SU-DHL-6 (cell line): ENCODE measurements around the gene RFTN1.

ENCODE experiments used
- H2AFZ ChIP-seq: fragments of 200-600 bp; sonication (generic); 2 replicates; pipeline ENCODE4 v1.6.1; 2014; ENCODE audit warnings: low read depth, mild to moderate bottlenecking, moderate library complexity, mixed read lengths, antibody characterized with exemption, low read length; ENCODE audit not compliant: severe bottlenecking
- H3F3A ChIP-seq: fragments of 200-600 bp; shearing (Covaris generic); 2 replicates; pipeline ENCODE4 v1.6.0; 2016; ENCODE audit warnings: antibody characterized with exemption, mild to moderate bottlenecking; ENCODE audit not compliant: insufficient read depth
- H3K27ac ChIP-seq: fragments of 200-600 bp; sonication (generic); 2 replicates; pipeline ENCODE4 v1.5.1; 2016; ENCODE audit warnings: low read depth, mild to moderate bottlenecking, low read length, moderate library complexity, mixed read lengths
- H3K27me3 ChIP-seq: fragments of 200-600 bp; sonication (generic), shearing (Covaris generic); 2 replicates; pipeline ENCODE4 v1.6.0; 2014; ENCODE audit warnings: mild to moderate bottlenecking, low read length
- H3K36me3 ChIP-seq: fragments of 200-600 bp; sonication (generic); 2 replicates; pipeline ENCODE4 v1.6.1; 2014; ENCODE audit warnings: mild to moderate bottlenecking, low read length, mixed read lengths
- H3K4me2 ChIP-seq: fragments of 300-600, 200-600 bp; shearing (Covaris generic), sonication (generic); 2 replicates; pipeline ENCODE4 v1.6.0; 2014; ENCODE audit warnings: low read length, low read depth, mild to moderate bottlenecking; ENCODE audit not compliant: poor library complexity, severe bottlenecking
- H3K4me3 ChIP-seq: fragments of 200-600 bp; sonication (generic); 2 replicates; pipeline ENCODE4 v1.5.1; 2014; ENCODE audit warnings: antibody characterized with exemption, low read length, mild to moderate bottlenecking, mixed read lengths; ENCODE audit not compliant: insufficient read depth, poor library complexity, severe bottlenecking
- H3K79me2 ChIP-seq: fragments of 200-600 bp; sonication (generic); 2 replicates; pipeline ENCODE4 v1.6.1; 2014; ENCODE audit warnings: mild to moderate bottlenecking, low read length, moderate library complexity; ENCODE audit not compliant: insufficient read depth
- H3K9ac ChIP-seq: fragments of 200-600 bp; sonication (generic); 2 replicates; pipeline ENCODE4 v1.7.0; 2014; ENCODE audit warnings: mild to moderate bottlenecking, low read length
- H3K9me2 ChIP-seq: fragments of 200-600 bp; sonication (generic); replicated peaks from 2 replicates; pipeline ENCODE4 v1.6.1; 2014; ENCODE audit warnings: low read length; ENCODE audit not compliant: insufficient read depth
- H3K9me3 ChIP-seq: fragments of 200-600 bp; sonication (generic); 2 replicates; pipeline ENCODE4 v1.6.1; 2014; ENCODE audit warnings: low read length, mixed read lengths; ENCODE audit not compliant: insufficient read depth
- H4K20me1 ChIP-seq: fragments of 200-600 bp; sonication (generic); 2 replicates; pipeline ENCODE4 v1.6.1; 2014; ENCODE audit warnings: low read depth, mild to moderate bottlenecking, antibody characterized with exemption, low read length, moderate library complexity, mixed read lengths
- CTCF ChIP-seq: fragments of 200-600 bp; sonication (generic); IDR thresholded peaks from one replicate; pipeline ENCODE4 v1.5.1; 2017; ENCODE audit warnings: antibody characterized with exemption, mild to moderate bottlenecking, low read length, moderate library complexity; ENCODE audit not compliant: insufficient read depth, poor library complexity, severe bottlenecking
- EZH2phosphoT487 ChIP-seq: fragments of 200-600 bp; sonication (generic), shearing (Covaris generic); conservative IDR thresholded peaks from 2 replicates; pipeline ENCODE4 v1.6.1; 2018; ENCODE audit warnings: mild to moderate bottlenecking, antibody characterized with exemption, low read length, moderate library complexity, mixed read lengths

Gene RFTN1

DNA sequence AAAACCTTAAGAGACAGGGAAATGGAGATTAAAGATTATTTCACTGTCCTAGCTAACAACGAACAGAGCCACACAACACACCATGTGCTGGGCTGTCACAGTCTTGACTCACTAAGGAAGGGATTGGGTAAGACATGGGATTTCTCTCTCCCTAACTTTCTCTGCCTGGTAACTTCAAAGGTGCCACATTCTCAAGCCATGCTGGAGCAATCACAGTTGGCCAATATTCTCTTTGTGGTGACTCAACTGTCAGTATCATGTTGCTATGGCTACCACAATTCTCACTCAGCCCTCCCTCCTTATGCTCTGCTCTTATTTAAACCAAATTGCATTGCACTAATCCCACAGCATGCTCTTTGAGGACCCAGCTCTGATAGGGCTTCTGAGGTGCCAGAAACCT is 174.5 kb downstream of the RFTN1 start:
- H3K4me2 ChIP-seq, result no peak overlapping the region

DNA sequence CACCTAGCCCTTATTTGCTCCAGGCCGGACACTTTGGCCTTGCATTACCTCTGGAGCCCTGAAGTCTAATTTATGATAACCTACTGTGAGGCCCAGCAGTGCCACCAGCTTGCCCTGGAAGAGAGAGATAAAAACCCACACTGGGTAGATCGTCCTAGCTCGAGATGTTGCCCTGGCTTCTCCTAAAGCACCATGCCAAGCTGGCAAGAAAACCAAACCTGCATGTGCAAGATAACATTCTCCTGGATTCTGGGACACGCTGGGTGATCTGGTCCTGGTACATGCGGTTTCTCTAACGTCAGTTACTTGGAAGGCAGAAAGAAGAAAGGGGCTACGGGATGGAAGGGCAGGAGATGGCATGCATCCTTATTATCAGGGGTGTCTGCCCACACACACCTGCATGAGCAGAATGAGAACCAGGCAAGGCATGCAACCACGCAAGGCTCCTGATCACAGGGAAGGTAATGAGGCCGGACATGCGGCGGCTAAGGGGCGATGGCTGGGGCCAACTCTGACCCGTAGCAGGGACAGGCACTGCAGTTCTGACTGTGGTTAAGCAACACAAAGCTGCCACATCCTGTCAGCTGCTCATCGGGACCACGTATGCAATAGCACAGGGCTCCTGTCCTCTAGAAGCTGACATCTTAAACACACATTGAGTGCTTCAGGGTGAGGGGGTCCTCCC is 175.5 kb downstream of the RFTN1 start:
- H3K27me3 ChIP-seq, result no peaks in the 10 kb centered on the region
- no peak overlapping the region for H3K9ac ChIP-seq
- H3K79me2 ChIP-seq, result peaks cover 80% of the 10 kb centered on the region
- H2AFZ ChIP-seq, result no peak overlapping the region
- peaks cover 3% of the 10 kb centered on the region; the same call in 1 of the 2 replicates for H4K20me1 ChIP-seq
- H3K4me3 ChIP-seq, result no peak overlapping the region
- H3F3A ChIP-seq, result peaks cover 14% of the 10 kb centered on the region; the same call in 1 of the 2 replicates
- H3K9me3 ChIP-seq, result no peaks in the 10 kb centered on the region
- H3K36me3 ChIP-seq, result peaks cover 31% of the 10 kb centered on the region
- H3K27ac ChIP-seq, result no peak overlapping the region
- H3K9me2 ChIP-seq, result no peaks in the 10 kb centered on the region
- no peak overlapping the region for H3K4me2 ChIP-seq
- TF ChIP-seq CTCF (no peak), EZH2phosphoT487 (no peak)

More for the DNA sequence above, 174.5 kb downstream of the RFTN1 start:
- Histone ChIP-seq H3K9ac (no peak overlapping the region), H4K20me1 (peaks cover 3% of the 10 kb centered on the region; the same call in 1 of the 2 replicates), H3K9me2 (no peaks in the 10 kb centered on the region), H2AFZ (no peak overlapping the region), H3K27ac (no peak overlapping the region; the same call in 1 of the 2 replicates), H3K9me3 (no peaks in the 10 kb centered on the region), H3K36me3 (peaks cover 30% of the 10 kb centered on the region), H3K79me2 (peaks cover 83% of the 10 kb centered on the region), H3K4me3 (no peak overlapping the region), H3K27me3 (no peaks in the 10 kb centered on the region), H3F3A (peaks cover 16% of the 10 kb centered on the region)
- TF ChIP-seq EZH2phosphoT487 (no peak), CTCF (no peak)

DNA sequence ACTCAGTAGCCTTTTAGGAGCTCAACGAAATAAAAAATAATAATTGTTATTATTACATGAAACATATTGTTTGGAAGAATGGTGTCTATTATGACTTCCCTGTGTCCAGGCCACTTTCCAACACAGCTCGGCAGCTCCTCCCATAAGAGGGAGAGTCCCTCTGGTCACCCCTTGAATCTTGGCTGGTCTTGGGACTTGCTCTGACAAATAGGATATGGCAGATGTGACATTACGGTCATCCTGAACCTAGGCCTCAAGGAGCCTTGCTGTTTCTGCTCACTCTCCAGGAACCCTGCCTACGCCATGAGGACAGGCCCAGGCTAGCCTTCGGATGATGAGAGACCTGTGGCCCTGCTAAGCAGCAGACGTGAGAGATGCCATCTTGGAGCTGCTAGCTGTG is 176.7 kb downstream of the RFTN1 start:
- Histone ChIP-seq H3K9ac (no peak overlapping the region), H3K4me2 (no peak overlapping the region), H3K9me2 (no peaks in the 10 kb centered on the region), H3K27me3 (no peaks in the 10 kb centered on the region), H3K4me3 (no peak overlapping the region), H3K79me2 (peaks cover 72% of the 10 kb centered on the region), H3F3A (peaks cover 7% of the 10 kb centered on the region; the same call in 1 of the 2 replicates), H3K27ac (no peak overlapping the region), H2AFZ (no peak overlapping the region), H3K9me3 (no peaks in the 10 kb centered on the region), H4K20me1 (no peaks in the 10 kb centered on the region; the same call in 1 of the 2 replicates), H3K36me3 (peaks cover 35% of the 10 kb centered on the region)
- TF ChIP-seq CTCF, result no peak
- TF ChIP-seq EZH2phosphoT487, result no peak
